GM19397 (cell line): ENCODE data around the gene AHNAK.

Experiments used
- ATAC-seq: cut with Tn5 transposase; IDR thresholded peaks from one replicate; pipeline ENCODE4 v1.9.1; 2021; ENCODE audit warnings: mild to moderate bottlenecking, moderate library complexity; ENCODE audit not compliant: unreplicated experiment

Gene AHNAK

GRCh38 chr11:62418136-62418535 is 128.5 kb downstream of the AHNAK start:
- no peak for ATAC-seq

- no peak for ATAC-seq
Measured at GRCh38 chr11:62416596-62416995, 130.0 kb downstream of the AHNAK start.

- ATAC-seq = no peak
Measured at GRCh38 chr11:62413060-62413696, 133.4 kb downstream of the AHNAK start.

- no peak for ATAC-seq
Measured at GRCh38 chr11:62411524-62411923, 135.1 kb downstream of the AHNAK start.

GRCh38 chr11:62410972-62411371 is 135.6 kb downstream of the AHNAK start:
- no peak for ATAC-seq

GRCh38 chr11:62409831-62410230 is 136.8 kb downstream of the AHNAK start:
- ATAC-seq = no peak

- no peak for ATAC-seq
Measured at GRCh38 chr11:62406034-62406433, 140.6 kb downstream of the AHNAK start.

GRCh38 chr11:62404901-62405300 is 141.7 kb downstream of the AHNAK start:
- ATAC-seq = no peak

GRCh38 chr11:62404435-62404834 is 142.2 kb downstream of the AHNAK start:
- ATAC-seq = no peak

GRCh38 chr11:62402960-62403730 is 143.5 kb downstream of the AHNAK start:
- no peak for ATAC-seq

GRCh38 chr11:62402226-62402959 is 144.2 kb downstream of the AHNAK start:
- no peak for ATAC-seq

- ATAC-seq = no peak
Measured at GRCh38 chr11:62401811-62402210, 144.8 kb downstream of the AHNAK start.

GRCh38 chr11:62401356-62401755 is 145.2 kb downstream of the AHNAK start:
- ATAC-seq = no peak

GRCh38 chr11:62400760-62401159 is 145.8 kb downstream of the AHNAK start:
- ATAC-seq = no peak

- no peak for ATAC-seq
Measured at GRCh38 chr11:62400281-62400680, 146.3 kb downstream of the AHNAK start.

- no peak for ATAC-seq
Measured at GRCh38 chr11:62399878-62400266, 146.7 kb downstream of the AHNAK start.

GRCh38 chr11:62399172-62399877 is 147.3 kb downstream of the AHNAK start:
- no peak for ATAC-seq

GRCh38 chr11:62398011-62398994 is 148.3 kb downstream of the AHNAK start:
- ATAC-seq = no peak

- no peak for ATAC-seq
Measured at GRCh38 chr11:62395885-62396551, 150.6 kb downstream of the AHNAK start.
